Nephron (organoid): ENCODE results near the gene TMEM18.

ENCODE experiments used
- H3K27ac Mint-ChIP-seq, 3 experiments: 2 replicates each; pipeline ENCODE4 v1.8.0; 2020; ENCODE audit warnings: mixed read lengths in 3 of 3, mild to moderate bottlenecking in 2 of 3, moderate library complexity in 1 of 3
- H3K27me3 Mint-ChIP-seq: 2 replicates; pipeline ENCODE4 v1.8.0; 2021; ENCODE audit warnings: low read depth, mild to moderate bottlenecking, moderate library complexity, mixed read lengths
- H3K36me3 Mint-ChIP-seq: 2 replicates; pipeline ENCODE4 v1.8.0; 2020; ENCODE audit warnings: low read depth, mixed read lengths
- H3K4me1 Mint-ChIP-seq: 2 replicates; pipeline ENCODE4 v1.8.0; 2020; ENCODE audit warnings: mixed read lengths
- H3K4me3 Mint-ChIP-seq, 3 experiments: 2 replicates each; pipeline ENCODE4 v1.8.0; 2020; ENCODE audit warnings: mild to moderate bottlenecking in 3 of 3, mixed read lengths in 3 of 3, moderate library complexity in 2 of 3
- H3K9me3 Mint-ChIP-seq: 2 replicates; pipeline ENCODE4 v1.8.0; 2020; ENCODE audit warnings: mixed read lengths
- TF ChIP-seq, protein P1 (sequence below), 3 experiments: fragments of 200-600 bp; sonication (generic); IDR thresholded peaks; one replicate each; pipeline ENCODE4 v1.5.0; 2021; ENCODE audit warnings: antibody characterized with exemption in 3 of 3; ENCODE audit not compliant: unreplicated experiment in 3 of 3

The TMEM18 gene

DNA sequence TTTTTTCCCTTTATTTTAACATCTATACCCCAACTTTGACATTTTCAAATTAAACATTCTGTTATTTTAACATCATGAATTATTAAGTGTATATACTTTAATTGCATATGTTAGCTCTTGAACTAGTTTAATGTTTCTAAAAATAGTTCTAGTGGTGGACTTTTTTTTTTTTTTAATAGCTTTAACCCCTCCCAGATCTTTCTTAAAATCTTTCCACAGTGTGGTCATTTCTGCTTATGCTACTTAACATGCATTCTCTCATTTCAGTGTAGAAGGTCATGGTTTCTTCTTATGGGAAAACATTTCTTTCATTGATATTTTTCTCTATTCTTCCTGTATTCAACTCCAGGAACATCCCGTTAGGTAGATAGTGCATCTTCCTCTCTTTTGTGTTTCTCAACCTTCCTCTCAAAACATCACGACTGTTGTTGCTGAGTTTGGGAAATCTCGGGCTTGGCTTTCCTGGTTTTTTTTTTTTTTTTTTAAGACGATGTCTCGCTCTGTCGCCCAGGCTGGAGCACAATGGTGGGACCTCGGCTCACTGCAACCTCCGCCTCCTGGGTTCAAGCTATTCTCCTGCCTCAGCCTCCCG, 849 bp upstream of the TMEM18 start:
- H3K4me3 Mint-ChIP-seq: peak overlapping the region; percentile 94 to 97 (median 96)
- peaks cover 2% of the 10 kb centered on the region for H3K9me3 Mint-ChIP-seq
- peak overlapping the region; percentile 99 to 100 (median 100) for H3K27ac Mint-ChIP-seq
- TF ChIP-seq, protein P1, sequence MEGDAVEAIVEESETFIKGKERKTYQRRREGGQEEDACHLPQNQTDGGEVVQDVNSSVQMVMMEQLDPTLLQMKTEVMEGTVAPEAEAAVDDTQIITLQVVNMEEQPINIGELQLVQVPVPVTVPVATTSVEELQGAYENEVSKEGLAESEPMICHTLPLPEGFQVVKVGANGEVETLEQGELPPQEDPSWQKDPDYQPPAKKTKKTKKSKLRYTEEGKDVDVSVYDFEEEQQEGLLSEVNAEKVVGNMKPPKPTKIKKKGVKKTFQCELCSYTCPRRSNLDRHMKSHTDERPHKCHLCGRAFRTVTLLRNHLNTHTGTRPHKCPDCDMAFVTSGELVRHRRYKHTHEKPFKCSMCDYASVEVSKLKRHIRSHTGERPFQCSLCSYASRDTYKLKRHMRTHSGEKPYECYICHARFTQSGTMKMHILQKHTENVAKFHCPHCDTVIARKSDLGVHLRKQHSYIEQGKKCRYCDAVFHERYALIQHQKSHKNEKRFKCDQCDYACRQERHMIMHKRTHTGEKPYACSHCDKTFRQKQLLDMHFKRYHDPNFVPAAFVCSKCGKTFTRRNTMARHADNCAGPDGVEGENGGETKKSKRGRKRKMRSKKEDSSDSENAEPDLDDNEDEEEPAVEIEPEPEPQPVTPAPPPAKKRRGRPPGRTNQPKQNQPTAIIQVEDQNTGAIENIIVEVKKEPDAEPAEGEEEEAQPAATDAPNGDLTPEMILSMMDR (IDR thresholded peaks at IDR 0.05; ENCODE audit: unreplicated experiment in 3 of 3): no peak
- H3K27me3 Mint-ChIP-seq: no peaks in the 10 kb centered on the region
- H3K36me3 Mint-ChIP-seq: peaks cover 17% of the 10 kb centered on the region
- peaks cover 64% of the 10 kb centered on the region for H3K4me1 Mint-ChIP-seq

DNA sequence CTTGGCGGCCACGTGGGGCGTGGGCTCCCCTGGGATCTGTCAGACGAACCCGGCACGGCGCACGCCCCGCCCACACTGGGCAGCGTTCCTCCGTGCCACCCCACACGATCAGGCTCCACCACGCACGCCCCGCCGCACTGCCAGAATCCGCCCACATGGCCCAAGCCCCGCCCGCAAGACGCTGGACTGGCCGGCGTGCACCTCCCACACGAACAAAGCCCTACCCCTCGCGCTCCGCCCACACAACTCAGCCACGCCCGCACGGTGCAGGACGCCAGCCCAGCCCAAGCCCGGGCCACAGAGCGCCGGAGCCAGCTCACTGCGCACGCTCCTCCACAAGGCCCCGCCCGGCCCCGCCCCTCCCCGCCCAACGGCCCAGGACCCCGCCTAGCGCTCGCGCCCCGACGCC, 555 bp downstream of the TMEM18 start:
- Mint-ChIP-seq H3K4me1 (peaks cover 54% of the 10 kb centered on the region), H3K36me3 (peaks cover 10% of the 10 kb centered on the region)

DNA sequence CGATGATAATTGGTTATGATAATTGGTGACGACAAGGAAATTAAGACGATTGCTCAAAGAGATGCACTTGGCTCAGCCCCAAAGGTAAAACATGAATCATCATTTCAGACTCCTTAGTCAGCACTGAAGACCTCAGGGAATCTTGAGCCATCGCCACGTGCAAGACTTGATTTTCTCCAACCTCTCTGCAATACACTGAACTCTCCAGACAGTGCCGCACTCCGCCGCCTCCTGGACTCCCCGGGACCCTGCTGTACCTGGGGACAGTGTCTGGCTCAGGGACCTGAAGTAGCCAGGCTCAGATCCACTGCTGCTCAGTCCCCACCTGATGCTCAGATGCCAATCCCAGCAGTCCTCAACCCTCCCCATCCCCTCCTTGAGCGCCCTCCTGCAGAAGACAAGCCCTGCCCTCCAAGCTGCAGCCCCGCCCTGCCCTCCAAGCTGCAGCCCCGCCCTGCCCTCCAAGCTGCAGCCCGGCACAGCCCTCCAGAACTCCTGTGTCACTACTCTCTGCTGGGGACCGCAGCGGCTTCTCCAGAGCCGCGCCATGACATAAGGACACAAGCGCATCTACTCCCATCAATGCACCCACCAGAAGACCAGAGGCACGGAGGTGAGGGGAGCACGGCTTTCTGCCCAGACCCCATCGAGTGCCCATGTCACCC, 1.1 kb downstream of the TMEM18 start:
- Mint-ChIP-seq H3K36me3 (peaks cover 9% of the 10 kb centered on the region), H3K9me3 (no peaks in the 10 kb centered on the region), H3K4me1 (peaks cover 49% of the 10 kb centered on the region), H3K4me3 (peak overlapping the region; percentile 86 to 96 (median 95)), H3K27ac (peak overlapping the region; percentile 73 to 100 (median 99)), H3K27me3 (no peaks in the 10 kb centered on the region)
- TF ChIP-seq, protein P1 (IDR thresholded peaks at IDR 0.05; ENCODE audit: unreplicated experiment in 3 of 3): peak; percentile 54 to 58 (median 57)

More for the DNA sequence above, 555 bp downstream of the TMEM18 start:
- Mint-ChIP-seq H3K27ac (peak overlapping the region; percentile 73 to 100 (median 99)), H3K4me3 (peak overlapping the region; percentile 86 to 96 (median 95)), H3K27me3 (no peaks in the 10 kb centered on the region), H3K9me3 (no peaks in the 10 kb centered on the region)
- TF ChIP-seq, protein P1 (IDR thresholded peaks at IDR 0.05; ENCODE audit: unreplicated experiment in 3 of 3): no peak

DNA sequence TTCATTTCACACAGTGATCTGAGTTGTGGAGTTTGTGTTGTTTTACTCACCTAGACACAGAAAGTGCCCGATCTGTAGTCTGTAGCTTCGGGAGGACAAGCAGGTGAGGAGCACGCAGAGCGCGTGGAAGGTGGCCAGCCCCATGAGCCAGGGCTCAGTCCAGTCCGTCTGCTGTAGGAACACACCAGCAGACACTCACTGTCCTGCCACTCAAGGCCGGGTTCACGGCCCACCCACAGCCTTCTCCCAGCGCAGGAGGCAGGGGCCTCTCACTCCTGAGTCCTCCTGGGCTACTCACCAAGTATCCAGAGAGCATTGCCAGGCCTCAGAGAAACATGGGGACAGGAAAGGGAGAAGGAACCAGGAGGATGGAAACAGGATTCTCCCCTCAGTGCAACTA, 1.7 kb downstream of the TMEM18 start:
- Mint-ChIP-seq H3K36me3 (peaks cover 12% of the 10 kb centered on the region), H3K27ac (peak overlapping the region; percentile 73 to 100 (median 99)), H3K4me1 (peaks cover 44% of the 10 kb centered on the region), H3K4me3 (peak overlapping the region; percentile 86 to 96 (median 95)), H3K9me3 (no peaks in the 10 kb centered on the region), H3K27me3 (no peaks in the 10 kb centered on the region)
- TF ChIP-seq, protein P1 (IDR thresholded peaks at IDR 0.05; ENCODE audit: unreplicated experiment in 3 of 3): no peak

DNA sequence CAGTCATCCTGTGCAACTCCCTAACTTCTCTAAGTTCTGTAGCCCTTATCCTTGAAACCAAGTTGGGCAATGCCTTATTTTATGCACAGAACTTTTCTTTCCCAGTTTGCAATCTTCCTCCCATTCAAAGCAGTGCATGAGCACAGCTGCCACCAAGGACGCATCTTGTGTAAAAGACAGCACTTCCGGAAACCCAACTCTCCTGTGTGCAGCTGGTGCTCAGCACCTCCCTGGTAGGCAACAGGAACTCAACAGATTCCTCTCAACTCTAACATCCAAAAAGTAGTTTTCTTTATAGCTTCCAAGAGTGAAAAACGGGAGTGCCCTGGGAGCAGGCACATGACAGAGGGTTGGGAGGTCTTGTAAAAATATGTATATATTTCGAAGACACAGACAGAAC, 2.2 kb downstream of the TMEM18 start:
- Mint-ChIP-seq H3K27me3 (no peaks in the 10 kb centered on the region), H3K4me1 (peaks cover 47% of the 10 kb centered on the region), H3K27ac (peak overlapping the region; percentile 1 to 4 (median 1)), H3K9me3 (no peaks in the 10 kb centered on the region), H3K4me3 (peak overlapping the region; percentile 86 to 96 (median 95)), H3K36me3 (peaks cover 15% of the 10 kb centered on the region)
- TF ChIP-seq, protein P1 (IDR thresholded peaks at IDR 0.05; ENCODE audit: unreplicated experiment in 3 of 3): no peak
